GM12892 (cell line): ENCODE measurements around the gene BHLHE23.

Source experiments
- POLR2A ChIP-seq: IDR thresholded peaks from 2 replicates; pipeline ENCODE4 v1.6.1; 2011; ENCODE audit warnings: low read depth, low read length, control low read depth
- TAF1 ChIP-seq: IDR thresholded peaks from 2 replicates; pipeline ENCODE4 v1.6.1; 2011; ENCODE audit warnings: low read depth, mild to moderate bottlenecking, control low read depth, low read length, borderline replicate concordance

DNA sequence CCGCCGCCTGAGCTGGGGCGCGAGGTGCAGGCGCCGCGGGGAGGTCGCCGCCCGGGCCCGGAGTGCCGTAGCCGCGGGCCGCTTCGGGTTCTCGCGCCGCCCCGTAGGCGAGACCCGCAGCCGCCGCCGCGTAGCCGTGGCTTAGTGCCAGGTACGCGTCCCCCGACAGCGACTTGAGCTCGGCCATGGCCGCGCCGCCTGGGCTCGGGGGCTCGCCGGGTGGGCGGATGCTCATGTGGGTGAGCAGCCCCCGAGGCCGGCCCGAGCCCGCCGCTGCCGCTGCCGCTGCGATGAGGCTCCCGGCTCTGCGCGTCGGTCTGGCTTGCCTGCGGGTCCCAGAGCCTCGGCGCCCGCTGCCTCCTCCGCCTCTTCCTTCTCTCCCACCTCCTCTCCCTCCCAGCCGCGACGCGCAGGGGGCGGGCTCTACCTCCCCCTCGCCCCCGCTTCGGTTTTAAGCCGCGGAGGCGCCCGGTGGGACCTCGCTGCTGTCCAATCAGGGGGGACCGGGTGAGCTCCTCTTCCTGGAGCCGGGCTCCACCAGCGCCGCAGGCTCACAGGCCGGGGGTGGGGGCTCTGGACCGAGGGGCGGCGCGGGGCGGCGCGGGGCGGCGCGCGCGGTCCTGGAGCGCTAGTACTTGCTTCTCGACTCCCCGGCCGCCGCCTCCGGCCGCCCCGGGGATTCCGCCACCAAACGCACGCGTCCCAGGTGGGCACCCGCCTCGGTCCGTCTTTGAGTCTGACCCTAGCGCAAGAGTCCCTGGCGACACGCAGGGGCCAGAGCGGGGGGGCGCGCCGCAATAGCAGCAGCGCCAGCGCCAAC lies at the start of gene BHLHE23:
- no peak for TF ChIP-seq POLR2A
- no peak for TF ChIP-seq TAF1
